SK-N-MC (cell line): ENCODE data around the gene CCL11.

Experiments used
- DNase-seq: peaks from one replicate; pipeline ENCODE4 v3.0.0-alpha.2; 2011; ENCODE audit warnings: low read depth, low spot score
- H3K27ac ChIP-seq: fragments of 200-600 bp; sonication (generic); 2 replicates; pipeline ENCODE4 v1.5.1; 2016; ENCODE audit warnings: mixed run types
- H3K36me3 ChIP-seq: fragments of 200-600 bp; sonication (generic); 2 replicates; pipeline ENCODE4 v1.6.1; 2017; ENCODE audit warnings: antibody characterized with exemption, low read length, mixed read lengths; ENCODE audit not compliant: insufficient read depth
- H3K4me3 ChIP-seq: fragments of 200-600 bp; sonication (generic); 2 replicates; pipeline ENCODE4 v1.5.1; 2016
- H3K9ac ChIP-seq: fragments of 200-600 bp; sonication (generic); 2 replicates; pipeline ENCODE4 v1.8.0; 2017; ENCODE audit warnings: mixed run types, mixed read lengths; ENCODE audit not compliant: insufficient read length
- H3K9me3 ChIP-seq: fragments of 200-600 bp; sonication (generic); 2 replicates; pipeline ENCODE4 v1.6.1; 2017; ENCODE audit warnings: low read depth, mild to moderate bottlenecking, antibody characterized with exemption, low read length, moderate library complexity, mixed read lengths
- EZH2 ChIP-seq: fragments of 200-600 bp; sonication (generic); IDR thresholded peaks from one replicate; pipeline ENCODE4 v1.6.1; 2017; ENCODE audit warnings: antibody characterized with exemption
- FOXP2 ChIP-seq: optimal IDR thresholded peaks from 2 replicates; pipeline ENCODE3; 2011; ENCODE audit warnings: mild to moderate bottlenecking, moderate library complexity; ENCODE audit not compliant: insufficient read depth; ENCODE audit errors: extremely low read length, control extremely low read depth
- POLR2AphosphoS5 ChIP-seq: IDR thresholded peaks from 2 replicates; pipeline ENCODE4 v1.6.1; 2012; ENCODE audit warnings: mild to moderate bottlenecking, low read depth, low read length, borderline replicate concordance

Gene CCL11

DNA sequence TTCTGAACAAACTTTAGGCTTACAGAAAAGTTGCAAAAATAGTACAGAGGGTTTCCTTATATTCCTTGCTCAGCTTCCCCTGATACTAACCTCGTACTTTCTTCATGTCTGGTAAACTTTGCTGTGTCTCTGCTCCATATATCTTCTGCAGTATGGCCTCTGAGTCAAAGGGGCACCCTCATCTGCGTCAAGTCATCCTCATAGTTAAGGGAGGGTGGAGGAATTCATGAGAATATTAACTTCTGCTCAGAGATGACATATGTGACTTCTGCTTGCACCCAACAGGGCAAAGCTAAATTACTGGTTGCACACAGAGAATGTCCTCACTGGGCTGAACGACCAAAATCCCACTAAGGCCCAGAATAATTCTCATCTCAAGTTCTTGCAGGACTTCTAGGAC, 19.8 kb upstream of the CCL11 start:
- Histone ChIP-seq H3K27ac (no peak overlapping the region), H3K4me3 (no peak overlapping the region), H3K36me3 (no peaks in the 10 kb centered on the region), H3K9me3 (no peaks in the 10 kb centered on the region), H3K9ac (no peak overlapping the region)
- no peak for DNase-seq
- TF ChIP-seq POLR2AphosphoS5: no peak
- no peak for TF ChIP-seq EZH2
- TF ChIP-seq FOXP2: no peak

DNA sequence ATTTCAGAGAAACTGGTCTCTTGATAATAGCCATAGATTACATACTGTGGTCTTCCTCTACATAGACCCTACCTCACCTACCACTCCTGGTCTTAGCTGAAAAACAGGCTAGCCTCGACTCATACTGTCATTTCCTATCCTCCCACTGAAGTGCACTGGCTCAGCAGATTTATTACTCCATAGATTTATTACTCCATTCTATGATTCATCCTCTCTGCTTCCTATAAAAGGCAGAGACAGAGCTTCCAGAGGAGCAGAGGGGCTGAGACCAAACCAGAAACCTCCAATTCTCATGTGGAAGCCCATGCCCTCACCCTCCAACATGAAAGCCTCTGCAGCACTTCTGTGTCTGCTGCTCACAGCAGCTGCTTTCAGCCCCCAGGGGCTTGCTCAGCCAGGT, 15.6 kb upstream of the CCL11 start, which contains the start of gene CCL7:
CCL7 (plus strand) TSS at position 253 of the 400 bp plus-strand sequence; CDS start at position 323, 70 bp downstream.
- H3K4me3 ChIP-seq: no peak within 1 kb of the TSS
- H3K9ac ChIP-seq: no peak within 1 kb of the TSS
- no peaks in the 10 kb centered on the region for H3K36me3 ChIP-seq
- DNase-seq: no peak
- no peak for TF ChIP-seq EZH2
- no peak for TF ChIP-seq POLR2AphosphoS5
- TF ChIP-seq FOXP2: no peak
- no peaks in the 10 kb centered on the region for H3K9me3 ChIP-seq
- no peak within 1 kb of the TSS for H3K27ac ChIP-seq

DNA sequence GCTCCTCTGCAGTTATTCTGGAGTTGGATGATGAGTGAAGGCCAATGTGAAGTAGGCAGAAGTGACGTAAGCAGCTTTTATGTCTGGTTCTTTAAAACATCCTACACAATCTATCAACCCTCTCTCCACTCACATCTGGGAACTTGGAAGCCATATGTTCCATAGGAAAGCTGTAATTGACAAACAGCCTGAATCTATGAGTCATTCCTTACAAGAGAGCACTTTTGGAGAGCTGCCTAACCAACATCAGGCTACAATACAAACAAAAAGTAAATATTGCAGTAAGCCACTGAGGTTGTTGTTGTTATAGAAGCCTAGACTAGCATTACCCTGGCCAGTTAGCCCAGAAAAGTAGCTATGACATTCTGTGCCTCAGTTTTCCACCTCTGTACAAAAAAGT, 9.7 kb upstream of the CCL11 start:
- Histone ChIP-seq H3K9ac (no peak overlapping the region), H3K27ac (no peak overlapping the region), H3K36me3 (no peaks in the 10 kb centered on the region), H3K4me3 (no peak overlapping the region), H3K9me3 (no peaks in the 10 kb centered on the region)
- TF ChIP-seq POLR2AphosphoS5 (no peak), EZH2 (no peak), FOXP2 (no peak)
- DNase-seq: no peak

DNA sequence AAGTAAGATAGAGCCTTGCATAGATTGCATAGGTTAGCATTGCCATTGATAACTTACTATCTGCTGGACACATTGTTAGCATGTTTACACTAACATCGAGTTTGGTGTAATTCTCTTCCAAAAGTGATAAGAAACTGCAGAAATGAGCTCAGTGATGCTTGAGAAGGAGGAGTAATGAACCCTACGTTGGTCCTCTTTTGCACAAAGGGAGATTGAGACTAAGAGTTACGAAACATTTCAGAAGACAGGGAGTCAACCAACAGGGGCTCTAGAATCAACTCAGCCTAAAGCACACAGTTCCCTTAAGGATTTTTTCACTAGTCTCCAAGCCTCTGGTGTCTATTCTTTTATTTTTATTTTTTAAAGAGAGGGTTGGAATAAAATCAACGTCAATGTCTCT, 8.7 kb upstream of the CCL11 start:
- Histone ChIP-seq H3K4me3 (no peak overlapping the region), H3K9ac (no peak overlapping the region), H3K9me3 (no peaks in the 10 kb centered on the region), H3K36me3 (no peaks in the 10 kb centered on the region), H3K27ac (no peak overlapping the region)
- DNase-seq: no peak
- no peak for TF ChIP-seq EZH2
- TF ChIP-seq FOXP2: no peak
- no peak for TF ChIP-seq POLR2AphosphoS5

DNA sequence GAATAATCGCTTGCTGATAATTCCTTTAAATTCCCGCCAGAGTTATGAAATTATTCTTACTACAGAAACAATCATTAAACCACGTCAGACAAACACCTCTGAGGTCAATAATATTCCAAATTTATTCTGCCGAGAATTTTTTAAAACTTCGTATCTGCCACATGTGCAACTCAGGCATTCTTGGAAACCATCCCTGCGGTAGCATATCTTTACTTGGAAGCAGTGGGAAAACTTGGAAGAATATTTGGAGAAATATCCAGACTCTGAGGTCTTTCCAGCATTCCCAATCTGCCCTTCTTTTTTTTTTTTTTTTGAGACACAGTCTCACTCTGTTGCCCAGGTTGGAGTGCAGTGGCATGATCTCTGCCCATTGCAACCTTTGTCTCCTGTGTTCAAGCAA, 2.0 kb upstream of the CCL11 start:
- no peak for DNase-seq
- no peak overlapping the region for H3K9ac ChIP-seq
- no peaks in the 10 kb centered on the region for H3K36me3 ChIP-seq
- no peak overlapping the region for H3K27ac ChIP-seq
- no peak overlapping the region for H3K4me3 ChIP-seq
- no peaks in the 10 kb centered on the region for H3K9me3 ChIP-seq
- no peak for TF ChIP-seq FOXP2
- TF ChIP-seq EZH2: no peak
- TF ChIP-seq POLR2AphosphoS5: no peak

DNA sequence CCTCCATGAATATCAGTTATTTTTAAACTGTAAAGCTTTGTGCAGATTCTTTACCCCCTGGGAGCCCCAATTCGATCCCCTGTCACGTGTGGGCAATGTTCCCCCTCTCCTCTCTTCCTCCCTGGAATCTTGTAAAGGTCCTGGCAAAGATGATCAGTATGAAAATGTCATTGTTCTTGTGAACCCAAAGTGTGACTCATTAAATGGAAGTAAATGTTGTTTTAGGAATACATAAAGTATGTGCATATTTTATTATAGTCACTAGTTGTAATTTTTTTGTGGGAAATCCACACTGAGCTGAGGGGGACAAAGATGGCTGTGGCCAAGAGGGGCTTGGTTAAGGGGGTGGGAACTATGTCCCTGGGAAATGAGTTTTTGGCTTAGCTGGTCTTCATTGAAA, 2.3 kb downstream of the CCL11 start:
- Histone ChIP-seq H3K9ac (no peak overlapping the region), H3K27ac (no peak overlapping the region), H3K4me3 (no peak overlapping the region), H3K36me3 (no peaks in the 10 kb centered on the region), H3K9me3 (no peaks in the 10 kb centered on the region)
- no peak for TF ChIP-seq POLR2AphosphoS5
- TF ChIP-seq EZH2: no peak
- TF ChIP-seq FOXP2: no peak
- DNase-seq: no peak

DNA sequence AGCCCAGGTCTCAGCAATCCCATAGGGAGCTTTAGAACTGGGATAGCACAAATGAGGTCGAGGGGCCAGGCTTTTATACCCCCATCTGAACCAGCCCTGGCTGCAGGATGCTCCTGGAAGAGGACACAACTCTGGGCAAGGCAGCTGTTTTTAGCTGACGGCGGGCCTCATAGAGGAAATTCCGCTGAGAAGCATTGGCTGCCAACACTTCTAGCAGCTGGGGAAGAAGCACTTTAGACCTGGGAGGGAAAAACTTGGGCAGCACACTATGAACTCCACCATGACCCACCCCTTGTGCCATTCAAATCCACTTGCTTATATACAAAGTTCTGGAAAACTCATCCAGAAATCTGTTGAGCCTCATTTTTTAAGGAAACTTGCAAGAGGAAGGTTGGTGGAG, 5.0 kb downstream of the CCL11 start:
- H3K36me3 ChIP-seq: no peaks in the 10 kb centered on the region
- TF ChIP-seq FOXP2 (no peak), EZH2 (no peak), POLR2AphosphoS5 (no peak)
- no peaks in the 10 kb centered on the region for H3K9me3 ChIP-seq
- no peak overlapping the region for H3K4me3 ChIP-seq
- H3K9ac ChIP-seq: no peak overlapping the region
- DNase-seq: no peak
- no peak overlapping the region for H3K27ac ChIP-seq

DNA sequence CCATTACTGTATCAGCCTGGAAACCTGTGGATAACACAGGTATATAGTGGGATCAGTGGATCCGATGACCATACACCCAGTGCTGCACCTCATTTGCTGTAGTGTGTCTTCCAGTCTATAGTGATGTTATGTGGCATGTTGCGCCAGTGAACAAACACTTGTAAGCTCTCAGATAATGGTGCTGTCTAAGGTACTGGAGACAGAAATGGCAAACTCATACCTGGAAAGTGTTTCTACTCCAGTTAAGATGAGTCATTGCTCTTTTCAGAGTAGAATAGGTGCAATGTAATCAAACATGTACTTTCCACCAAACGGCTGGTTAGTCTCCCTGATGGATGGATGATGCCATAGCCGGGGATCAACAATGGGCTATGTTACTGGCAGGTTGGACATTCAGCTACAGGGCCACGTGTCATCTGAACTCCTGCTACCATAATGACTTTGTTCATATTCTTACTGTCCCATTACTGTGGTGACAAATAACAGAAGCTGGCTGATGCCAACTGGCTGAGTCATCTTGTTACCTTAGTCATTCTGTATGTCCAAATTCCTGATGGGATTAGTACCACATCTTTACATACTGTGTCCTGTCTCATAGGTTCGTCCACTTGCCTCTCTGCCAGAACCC, 6.3 kb downstream of the CCL11 start:
- Histone ChIP-seq H3K9ac (no peak overlapping the region), H3K4me3 (no peak overlapping the region), H3K9me3 (no peaks in the 10 kb centered on the region), H3K36me3 (no peaks in the 10 kb centered on the region), H3K27ac (no peak overlapping the region)
- no peak for DNase-seq
- TF ChIP-seq EZH2 (no peak), POLR2AphosphoS5 (no peak), FOXP2 (no peak)

DNA sequence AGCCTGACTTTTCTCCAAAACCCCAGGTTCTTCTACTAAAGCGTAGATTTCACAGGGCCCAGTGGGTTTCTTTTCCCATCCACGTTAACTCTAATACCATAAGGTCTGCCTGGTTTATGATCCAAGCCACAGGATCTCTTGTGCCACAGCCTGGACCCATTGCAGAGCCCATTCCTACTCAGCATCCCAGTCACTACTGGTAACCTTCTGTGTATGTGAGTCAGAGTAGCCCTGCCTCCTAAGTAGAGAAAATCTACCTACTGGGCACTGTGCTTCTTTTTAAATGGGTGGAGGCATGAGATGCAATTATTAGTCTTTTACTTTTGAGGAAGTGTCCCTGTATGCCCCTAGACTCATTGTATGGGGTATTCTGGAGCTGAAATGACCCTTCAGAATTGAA, 13.5 kb downstream of the CCL11 start:
- Histone ChIP-seq H3K27ac (no peak overlapping the region), H3K9ac (no peak overlapping the region), H3K4me3 (no peak overlapping the region), H3K36me3 (no peaks in the 10 kb centered on the region), H3K9me3 (no peaks in the 10 kb centered on the region)
- TF ChIP-seq POLR2AphosphoS5 (no peak), FOXP2 (no peak), EZH2 (no peak)
- DNase-seq: no peak
